Keratinocyte (primary cell): ENCODE measurements around the gene TACC3.

Experiments used
- CTCF ChIP-seq, 3 experiments: IDR thresholded peaks in 1 of 3; conservative IDR thresholded peaks in 1 of 3; optimal IDR thresholded peaks in 1 of 3; 2 replicates in 2 of 3; 3 replicates in 1 of 3; pipeline versions ENCODE3 to v1.5.1; 2011; ENCODE audit warnings: low read length in 3 of 3, mild to moderate bottlenecking in 3 of 3, moderate library complexity in 2 of 3, control low read depth in 1 of 3, inconsistent platforms in 1 of 3; ENCODE audit not compliant: insufficient read depth in 2 of 3; ENCODE audit errors: extremely low read depth in 1 of 3
- EZH2 ChIP-seq: IDR thresholded peaks from one replicate; pipeline ENCODE4 v1.6.1; 2012; ENCODE audit warnings: inconsistent platforms, mild to moderate bottlenecking, low read length, moderate library complexity

GRCh38 chr4:1703867-1704266, 17.5 kb upstream of the TACC3 start:
- TF ChIP-seq CTCF (optimal IDR thresholded peaks at IDR 0.05 in 1 of 3, IDR thresholded peaks at IDR 0.05 in 1 of 3, conservative IDR thresholded peaks at IDR 0.05 in 1 of 3; ENCODE audit: extremely low read depth in 1 of 3, insufficient read depth in 2 of 3, low read length in 3 of 3) (no peak), EZH2 (no peak)
